ENCODE measurements around the gene ABCA7.

DNA sequence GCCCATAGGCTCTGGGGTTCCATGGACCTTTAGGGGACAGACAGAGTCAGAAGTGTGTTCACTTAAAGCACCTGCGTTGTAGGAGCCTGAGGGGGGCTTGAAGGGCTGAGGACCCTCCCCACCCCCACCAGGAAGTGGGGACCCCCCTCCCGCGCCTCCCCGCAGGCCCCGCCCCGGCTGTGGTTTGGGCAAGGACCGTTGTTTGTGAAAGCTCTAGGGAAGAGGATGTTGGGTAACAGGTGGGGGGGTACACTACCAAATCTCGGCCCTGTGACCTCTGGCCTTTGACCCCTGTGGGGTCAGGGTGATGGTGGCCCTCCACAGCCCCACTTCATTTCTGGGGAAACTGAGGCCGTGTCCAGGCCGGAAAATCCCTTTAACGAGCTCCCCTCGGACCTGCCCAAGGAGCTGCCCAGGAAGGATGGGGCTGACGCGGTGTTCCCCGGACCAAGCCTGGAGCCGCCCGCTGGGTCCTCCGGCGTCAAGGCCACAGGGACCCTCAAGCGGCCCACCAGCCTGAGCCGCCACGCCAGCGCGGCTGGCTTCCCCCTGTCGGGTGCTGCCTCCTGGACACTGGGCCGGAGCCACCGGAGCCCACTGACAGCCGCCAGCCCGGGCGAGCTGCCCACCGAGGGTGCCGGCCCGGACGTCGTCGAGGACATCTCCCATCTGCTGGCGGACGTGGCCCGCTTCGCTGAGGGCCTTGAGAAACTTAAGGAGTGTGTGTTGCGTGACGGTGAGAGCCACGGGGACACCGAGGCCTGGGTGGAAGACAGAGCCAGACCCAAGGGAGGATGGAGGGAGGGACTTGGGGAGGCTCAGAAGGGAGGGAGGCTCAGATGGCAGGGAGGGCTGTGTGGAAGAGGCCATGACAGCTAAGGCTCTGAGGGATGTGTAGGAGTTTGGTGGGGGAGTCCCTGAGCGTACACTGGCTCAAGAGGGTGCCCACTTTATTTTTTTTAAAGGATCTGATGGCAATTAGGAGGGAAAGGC, 28.4 kb downstream of the ABCA7 start:
- TF ChIP-seq FOXA1 (IDR thresholded peaks at IDR 0.05) = no peak
- no peak for TF ChIP-seq ARNT (IDR thresholded peaks at IDR 0.05)
- TF ChIP-seq FOXM1 (IDR thresholded peaks at IDR 0.05; ENCODE audit: borderline replicate concordance) = no peak
- TF ChIP-seq BHLHE40 (IDR thresholded peaks at IDR 0.05; ENCODE audit: borderline replicate concordance) = no peak
- TF ChIP-seq HDGF (IDR thresholded peaks at IDR 0.05; ENCODE audit: borderline replicate concordance) = no peak
- no peak for TF ChIP-seq SP1 (IDR thresholded peaks at IDR 0.05)
- TF ChIP-seq ZNF384 (IDR thresholded peaks at IDR 0.05) = no peak
- TF ChIP-seq ELF4 (IDR thresholded peaks at IDR 0.05) = no peak

All from HEK293T (cell line).